HL-60 (cell line): Measurements from ENCODE around the gene VPS26C.
A peak's percentile ranks its signal among the peaks of the same experiment; 100 is the strongest.

Experiments
- DNase-seq, 2 experiments: peaks; one replicate each; pipeline ENCODE4 v3.0.0-alpha.2; 2010 to 2020; ENCODE audit warnings: low read depth in 1 of 2, low spot score in 1 of 2
- H3K27ac ChIP-seq: fragments of 250-450 bp; sonication (Bioruptor Pico); replicated peaks from 2 replicates; pipeline ENCODE4 v1.5.1; 2020; ENCODE audit warnings: mild to moderate bottlenecking, moderate library complexity
- H3K27me3 ChIP-seq: fragments of 250-450 bp; sonication (Bioruptor Pico); 2 replicates; pipeline ENCODE4 v1.5.1; 2021; ENCODE audit warnings: mild to moderate bottlenecking, moderate library complexity; ENCODE audit not compliant: insufficient read depth, poor library complexity, severe bottlenecking
- H3K4me3 ChIP-seq: replicated peaks from 2 replicates; pipeline ENCODE4 v1.5.1; 2011; ENCODE audit warnings: mild to moderate bottlenecking, control low read depth, low read length; ENCODE audit not compliant: insufficient read depth
- CTCF ChIP-seq: IDR thresholded peaks from one replicate; pipeline ENCODE4 v1.5.1; 2011; ENCODE audit warnings: low read length, control low read depth, inconsistent platforms; ENCODE audit not compliant: insufficient read depth
- GABPA ChIP-seq: IDR thresholded peaks from 2 replicates; pipeline ENCODE4 v1.6.1; 2012; ENCODE audit warnings: low read depth
- POLR2AphosphoS5 ChIP-seq: IDR thresholded peaks from 2 replicates; pipeline ENCODE4 v1.6.1; 2012; ENCODE audit warnings: low read depth
- REST ChIP-seq: IDR thresholded peaks from 2 replicates; pipeline ENCODE4 v1.6.1; 2012; ENCODE audit warnings: low read depth; ENCODE audit not compliant: insufficient replicate concordance
- SPI1 ChIP-seq: IDR thresholded peaks from 2 replicates; pipeline ENCODE4 v1.6.1; 2012; ENCODE audit warnings: low read depth, mild to moderate bottlenecking, borderline replicate concordance

VPS26C gene

GRCh38 chr21:37207441-37208009, 59.6 kb downstream of the VPS26C start:
- H3K27me3 ChIP-seq: no peaks in the 10 kb centered on the region
- H3K27ac ChIP-seq: peak overlapping the region; percentile 57
- TF ChIP-seq POLR2AphosphoS5 (no peak), CTCF (no peak), REST (no peak)
- no peak overlapping the region for H3K4me3 ChIP-seq
- DNase-seq: peak; percentile 15 to 21

GRCh38 chr21:37206496-37206895, 60.6 kb downstream of the VPS26C start:
- no peak for TF ChIP-seq POLR2AphosphoS5
- TF ChIP-seq GABPA: no peak
- TF ChIP-seq CTCF: no peak
- TF ChIP-seq REST: no peak
- no peak for TF ChIP-seq SPI1
- Histone ChIP-seq H3K27me3 (no peaks in the 10 kb centered on the region), H3K4me3 (no peak overlapping the region), H3K27ac (no peak overlapping the region)
- DNase-seq: no peak

GRCh38 chr21:37204580-37204979, 62.6 kb downstream of the VPS26C start:
- no peak for DNase-seq
- Histone ChIP-seq H3K27me3 (no peaks in the 10 kb centered on the region), H3K27ac (no peak overlapping the region), H3K4me3 (no peak overlapping the region)
- TF ChIP-seq GABPA (no peak), CTCF (no peak), REST (no peak), POLR2AphosphoS5 (no peak), SPI1 (no peak)
